ENCODE data around the gene RXYLT1. TPM values are rescaled to one million over a fixed set of nuclear protein-coding genes. Genes with fewer than 3 reads are reported as not detected.
"Not testable (repeated sequence)": the region's sequence is repeated elsewhere in the genome, so short reads cannot be mapped to it uniquely, and the experiment has no call there.

RXYLT1 gene
- total RNA-seq (2021; fragmentation: NEBNext Ultra II Directional; extraction: Animal tissue kit (Norgen Biotek cat#: 25700)): 10 to 100 TPM; 15.3 to 17.9 (median 16.7) TPM
- long read RNA-seq, full-length matches to known transcripts: 18 of 24 reads
- long read RNA-seq, partial matches to known transcripts: 2 of 24 reads
- long read RNA-seq, other reads (novel, unspliced or antisense): 4 of 24 reads

- Mint-ChIP-seq H3K4me1 (ENCODE audit: low read depth) (peaks cover 13% of the 10 kb centered on the region), H3K27me3 (ENCODE audit: insufficient read depth) (peaks cover 6% of the 10 kb centered on the region), H3K9me3 (no peaks in the 10 kb centered on the region), H3K36me3 (ENCODE audit: low read depth) (peaks cover 26% of the 10 kb centered on the region; the same call in 1 of the 2 replicates), H3K4me3 (peak within 1 kb of the TSS; percentile 98), H3K27ac (peak within 1 kb of the TSS; percentile 95)
- TF ChIP-seq, protein P1, sequence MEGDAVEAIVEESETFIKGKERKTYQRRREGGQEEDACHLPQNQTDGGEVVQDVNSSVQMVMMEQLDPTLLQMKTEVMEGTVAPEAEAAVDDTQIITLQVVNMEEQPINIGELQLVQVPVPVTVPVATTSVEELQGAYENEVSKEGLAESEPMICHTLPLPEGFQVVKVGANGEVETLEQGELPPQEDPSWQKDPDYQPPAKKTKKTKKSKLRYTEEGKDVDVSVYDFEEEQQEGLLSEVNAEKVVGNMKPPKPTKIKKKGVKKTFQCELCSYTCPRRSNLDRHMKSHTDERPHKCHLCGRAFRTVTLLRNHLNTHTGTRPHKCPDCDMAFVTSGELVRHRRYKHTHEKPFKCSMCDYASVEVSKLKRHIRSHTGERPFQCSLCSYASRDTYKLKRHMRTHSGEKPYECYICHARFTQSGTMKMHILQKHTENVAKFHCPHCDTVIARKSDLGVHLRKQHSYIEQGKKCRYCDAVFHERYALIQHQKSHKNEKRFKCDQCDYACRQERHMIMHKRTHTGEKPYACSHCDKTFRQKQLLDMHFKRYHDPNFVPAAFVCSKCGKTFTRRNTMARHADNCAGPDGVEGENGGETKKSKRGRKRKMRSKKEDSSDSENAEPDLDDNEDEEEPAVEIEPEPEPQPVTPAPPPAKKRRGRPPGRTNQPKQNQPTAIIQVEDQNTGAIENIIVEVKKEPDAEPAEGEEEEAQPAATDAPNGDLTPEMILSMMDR (IDR thresholded peaks at IDR 0.05): peak; percentile 21; the same call in 1 of the 2 replicates
- DNase-seq: peak; percentile 67
Measured at GRCh38 chr12:63779498-63780481, at the start of gene RXYLT1. RXYLT1 (plus strand) TSS chr12:63779909; CDS start chr12:63779961, 52 bp downstream.

GRCh38 chr12:63732779-63733178, 46.9 kb upstream of the RXYLT1 start:
- not testable (repeated sequence) for H3K36me3 Mint-ChIP-seq (ENCODE audit: low read depth); H3K4me1 Mint-ChIP-seq (ENCODE audit: low read depth); H3K27ac Mint-ChIP-seq; H3K9me3 Mint-ChIP-seq; H3K27me3 Mint-ChIP-seq (ENCODE audit: insufficient read depth); H3K4me3 Mint-ChIP-seq; DNase-seq

DNA sequence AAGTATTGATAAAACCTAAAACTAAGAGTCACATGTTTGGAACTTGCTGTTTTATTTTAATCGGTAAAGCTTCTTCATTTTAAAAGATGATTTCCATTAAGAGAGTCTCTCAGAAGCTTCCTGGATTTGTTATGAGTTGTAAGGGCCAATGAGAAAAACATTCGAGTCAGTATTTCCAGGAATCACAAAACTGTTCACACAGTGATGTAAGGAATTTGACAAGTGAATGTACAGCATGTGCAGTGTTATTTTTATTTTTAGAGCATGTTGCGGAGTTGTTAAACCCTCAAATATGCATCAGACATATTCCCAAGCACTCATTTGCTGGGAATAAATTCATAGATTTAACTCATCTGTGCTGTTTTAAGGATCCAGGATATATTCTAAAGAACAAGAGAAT, 46.1 kb upstream of the RXYLT1 start:
- not testable (repeated sequence) for H3K4me3 Mint-ChIP-seq; DNase-seq; H3K27ac Mint-ChIP-seq; H3K4me1 Mint-ChIP-seq (ENCODE audit: low read depth); H3K27me3 Mint-ChIP-seq (ENCODE audit: insufficient read depth); H3K36me3 Mint-ChIP-seq (ENCODE audit: low read depth); H3K9me3 Mint-ChIP-seq

GRCh38 chr12:63740551-63740950, 39.2 kb upstream of the RXYLT1 start:
- H3K36me3 Mint-ChIP-seq (ENCODE audit: low read depth); H3K27ac Mint-ChIP-seq; DNase-seq; H3K9me3 Mint-ChIP-seq; H3K27me3 Mint-ChIP-seq (ENCODE audit: insufficient read depth); H3K4me1 Mint-ChIP-seq (ENCODE audit: low read depth); H3K4me3 Mint-ChIP-seq: not testable (repeated sequence)

DNA sequence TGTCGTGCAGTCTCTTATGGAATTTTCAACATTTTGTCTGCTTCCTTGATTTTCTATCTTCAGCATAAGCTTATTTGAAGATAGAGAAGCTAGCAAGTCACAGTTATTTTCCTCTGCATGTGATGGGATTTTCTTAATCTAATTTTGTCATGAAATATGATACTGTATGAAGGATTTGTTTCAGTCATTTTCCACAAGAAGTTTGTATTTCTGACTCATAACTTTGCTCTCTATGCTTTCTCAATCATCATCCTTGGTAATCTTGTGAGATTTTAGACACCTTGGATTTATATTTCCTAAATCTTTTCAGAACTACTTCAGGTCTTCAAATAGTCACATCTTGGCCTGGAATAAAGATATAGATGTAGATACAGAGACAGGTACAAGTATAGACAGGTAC, 38.3 kb upstream of the RXYLT1 start:
- not testable (repeated sequence) for H3K36me3 Mint-ChIP-seq (ENCODE audit: low read depth); DNase-seq; H3K4me3 Mint-ChIP-seq; H3K4me1 Mint-ChIP-seq (ENCODE audit: low read depth); H3K9me3 Mint-ChIP-seq; H3K27ac Mint-ChIP-seq; H3K27me3 Mint-ChIP-seq (ENCODE audit: insufficient read depth)

DNA sequence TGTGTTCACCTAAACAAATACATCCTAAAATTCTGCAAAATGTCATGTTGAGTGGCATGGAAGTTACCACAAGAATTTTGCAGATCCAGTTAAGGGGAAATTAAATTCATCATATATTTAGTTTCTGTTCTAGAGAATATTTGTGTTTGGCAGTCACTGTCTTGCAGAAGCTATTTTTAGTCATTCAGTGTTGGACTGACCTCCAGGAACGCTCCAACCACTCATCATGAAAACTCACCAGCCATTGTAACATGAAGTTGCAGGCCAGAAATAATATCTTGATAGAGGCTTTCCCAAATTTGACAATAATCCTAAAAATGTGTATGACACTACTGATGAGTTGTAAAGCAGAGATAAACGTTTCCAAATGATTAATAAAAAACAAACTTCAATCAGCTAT, 35.6 kb upstream of the RXYLT1 start:
- H3K27ac Mint-ChIP-seq; H3K9me3 Mint-ChIP-seq; H3K36me3 Mint-ChIP-seq (ENCODE audit: low read depth); H3K4me3 Mint-ChIP-seq; H3K27me3 Mint-ChIP-seq (ENCODE audit: insufficient read depth); H3K4me1 Mint-ChIP-seq (ENCODE audit: low read depth): not testable (repeated sequence)
- peak; percentile 3 for DNase-seq

GRCh38 chr12:63746470-63746869, 33.2 kb upstream of the RXYLT1 start:
- H3K4me1 Mint-ChIP-seq (ENCODE audit: low read depth); H3K9me3 Mint-ChIP-seq; H3K27me3 Mint-ChIP-seq (ENCODE audit: insufficient read depth); DNase-seq; H3K27ac Mint-ChIP-seq; H3K36me3 Mint-ChIP-seq (ENCODE audit: low read depth); H3K4me3 Mint-ChIP-seq: not testable (repeated sequence)

GRCh38 chr12:63747136-63747535, 32.6 kb upstream of the RXYLT1 start:
- H3K36me3 Mint-ChIP-seq (ENCODE audit: low read depth); H3K27me3 Mint-ChIP-seq (ENCODE audit: insufficient read depth); H3K9me3 Mint-ChIP-seq; H3K27ac Mint-ChIP-seq; H3K4me3 Mint-ChIP-seq; H3K4me1 Mint-ChIP-seq (ENCODE audit: low read depth); DNase-seq: not testable (repeated sequence)

- H3K4me3 Mint-ChIP-seq: no peak overlapping the region
- no peaks in the 10 kb centered on the region for H3K9me3 Mint-ChIP-seq
- no peak for DNase-seq
- no peak overlapping the region for H3K27ac Mint-ChIP-seq
- peaks cover 10% of the 10 kb centered on the region for H3K27me3 Mint-ChIP-seq (ENCODE audit: insufficient read depth)
- H3K4me1 Mint-ChIP-seq (ENCODE audit: low read depth): peaks cover 6% of the 10 kb centered on the region; the same call in 1 of the 2 replicates
- TF ChIP-seq, protein P1 (IDR thresholded peaks at IDR 0.05): no peak
- no peaks in the 10 kb centered on the region for H3K36me3 Mint-ChIP-seq (ENCODE audit: low read depth)
Measured at GRCh38 chr12:63747553-63747952, 32.2 kb upstream of the RXYLT1 start.

Data from HFFc6 (cell line).